Stimulated activated CD8-positive, alpha-beta memory T cell treated with anti-CD3 and anti-CD28 coated beads, Interleukin-12 subunit alpha, Interleukin-12 subunit beta, amount 100 ng/mL, for 24 hours (primary cell): ENCODE measurements around the gene IL1F10.

ENCODE experiments used
- DNase-seq: peaks from one replicate; pipeline ENCODE4 v3.0.0-alpha.2; 2020; ENCODE audit errors: extremely low read depth

The IL1F10 gene

DNA sequence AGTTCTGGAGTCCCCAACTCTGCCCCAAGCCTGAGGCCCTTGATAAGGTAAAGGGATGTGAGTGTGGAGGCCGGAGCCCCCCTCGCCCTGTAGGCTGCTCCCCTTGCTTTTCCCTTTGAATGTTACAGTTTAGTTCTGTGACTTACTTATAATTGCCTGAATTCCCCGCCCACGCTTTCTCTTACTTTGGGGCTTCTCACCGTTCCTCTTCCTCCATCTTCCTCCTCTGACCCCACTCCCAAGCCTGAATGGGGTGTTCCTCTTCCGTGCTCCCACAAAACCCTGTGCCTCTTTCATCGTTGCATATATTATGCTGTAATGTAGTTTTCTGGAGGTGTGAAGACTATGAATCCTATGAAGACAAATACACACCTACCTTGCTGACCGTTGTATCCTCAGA, 44.7 kb downstream of the IL1F10 start:
- DNase-seq = no peak

DNA sequence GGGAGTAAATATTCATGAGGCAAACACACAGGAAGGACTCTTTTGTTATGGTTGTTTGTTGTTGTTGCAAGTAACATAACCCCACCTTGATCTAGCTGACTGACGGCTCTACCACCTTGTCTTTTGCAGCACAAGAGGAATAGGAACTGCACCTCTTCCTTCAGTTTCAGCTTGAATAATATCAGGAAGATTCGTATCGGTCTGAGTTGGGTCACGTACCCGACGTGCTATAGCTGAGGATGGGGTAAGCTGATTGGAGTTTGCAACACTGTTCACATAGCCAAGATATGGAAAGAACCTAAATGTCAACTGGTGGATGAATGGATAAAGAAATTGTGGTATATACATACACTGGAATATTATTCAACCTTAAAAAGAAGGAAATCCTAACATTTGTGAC, 45.1 kb downstream of the IL1F10 start:
- no peak for DNase-seq

DNA sequence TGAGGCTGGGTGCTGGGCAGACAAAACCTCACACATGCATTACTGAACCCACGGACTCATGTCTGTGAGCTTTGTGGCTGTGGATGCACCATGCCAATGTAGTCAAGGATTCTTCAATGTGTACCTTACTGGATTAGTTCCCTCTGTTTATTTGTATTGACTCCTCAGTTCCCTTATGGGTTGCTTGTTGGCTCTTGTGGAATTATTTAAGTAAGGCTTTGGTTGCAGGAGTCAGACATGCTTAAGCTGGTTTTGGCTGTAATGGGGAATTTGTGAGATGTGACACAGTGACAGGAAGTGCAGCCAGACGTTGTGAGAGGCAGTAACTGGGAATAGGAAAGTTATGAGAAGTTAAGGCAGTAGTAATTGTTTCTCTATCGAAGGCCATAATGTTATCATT, 46.0 kb downstream of the IL1F10 start:
- DNase-seq = no peak

DNA sequence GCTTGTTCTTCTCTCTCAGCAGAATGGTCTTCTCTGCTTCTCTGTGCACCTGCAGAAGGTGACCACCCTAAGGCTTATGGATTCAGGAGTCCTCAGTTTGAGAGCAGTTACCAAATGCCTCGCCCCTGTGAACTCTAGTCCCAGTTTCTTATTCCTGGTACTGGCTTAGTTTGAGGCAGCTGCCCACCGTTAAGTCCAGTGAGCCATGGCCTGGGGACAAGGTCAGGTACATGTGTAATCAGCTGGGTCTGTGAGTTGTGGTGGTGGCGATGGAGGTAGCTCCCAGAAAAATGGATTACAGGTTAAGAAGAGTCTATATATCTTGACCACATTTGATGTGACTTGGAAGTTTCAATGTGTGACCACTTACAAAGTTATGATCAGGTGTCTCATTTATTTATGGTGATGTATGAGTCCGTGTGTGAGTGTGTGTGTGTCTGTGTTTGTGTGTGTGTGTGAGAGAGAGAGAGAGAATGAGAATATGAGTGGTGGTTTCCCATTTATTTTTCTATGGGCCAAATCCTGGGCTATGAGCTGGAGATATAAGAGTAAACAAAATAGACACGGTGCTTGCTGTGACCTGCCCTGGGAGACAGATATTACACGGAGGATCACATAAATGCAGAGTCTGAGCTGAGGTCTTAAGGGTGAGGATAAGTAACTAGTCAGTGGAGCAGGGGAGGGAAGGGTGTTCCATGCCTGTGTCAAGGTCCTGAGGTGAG, 46.6 kb downstream of the IL1F10 start:
- DNase-seq = no peak

DNA sequence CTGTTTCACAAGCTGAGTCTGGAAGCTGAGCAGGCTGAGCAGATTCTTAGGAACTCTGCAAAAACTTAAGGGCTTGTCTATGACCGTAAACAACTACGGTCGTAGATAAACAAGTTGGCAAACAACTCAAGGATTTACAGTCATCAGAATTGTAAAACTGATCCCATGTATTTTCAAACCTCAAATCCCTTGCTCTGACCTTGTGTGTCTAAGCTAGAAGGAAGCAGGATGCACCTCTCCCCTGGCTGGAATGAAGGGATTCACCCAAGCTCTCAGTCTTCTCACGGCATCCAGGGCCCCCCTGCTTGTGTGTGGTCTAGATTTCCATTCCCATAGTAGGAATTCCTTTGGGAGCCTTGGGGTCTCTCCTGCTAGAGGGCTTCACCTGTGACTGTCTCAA, 47.2 kb downstream of the IL1F10 start:
- DNase-seq = no peak

DNA sequence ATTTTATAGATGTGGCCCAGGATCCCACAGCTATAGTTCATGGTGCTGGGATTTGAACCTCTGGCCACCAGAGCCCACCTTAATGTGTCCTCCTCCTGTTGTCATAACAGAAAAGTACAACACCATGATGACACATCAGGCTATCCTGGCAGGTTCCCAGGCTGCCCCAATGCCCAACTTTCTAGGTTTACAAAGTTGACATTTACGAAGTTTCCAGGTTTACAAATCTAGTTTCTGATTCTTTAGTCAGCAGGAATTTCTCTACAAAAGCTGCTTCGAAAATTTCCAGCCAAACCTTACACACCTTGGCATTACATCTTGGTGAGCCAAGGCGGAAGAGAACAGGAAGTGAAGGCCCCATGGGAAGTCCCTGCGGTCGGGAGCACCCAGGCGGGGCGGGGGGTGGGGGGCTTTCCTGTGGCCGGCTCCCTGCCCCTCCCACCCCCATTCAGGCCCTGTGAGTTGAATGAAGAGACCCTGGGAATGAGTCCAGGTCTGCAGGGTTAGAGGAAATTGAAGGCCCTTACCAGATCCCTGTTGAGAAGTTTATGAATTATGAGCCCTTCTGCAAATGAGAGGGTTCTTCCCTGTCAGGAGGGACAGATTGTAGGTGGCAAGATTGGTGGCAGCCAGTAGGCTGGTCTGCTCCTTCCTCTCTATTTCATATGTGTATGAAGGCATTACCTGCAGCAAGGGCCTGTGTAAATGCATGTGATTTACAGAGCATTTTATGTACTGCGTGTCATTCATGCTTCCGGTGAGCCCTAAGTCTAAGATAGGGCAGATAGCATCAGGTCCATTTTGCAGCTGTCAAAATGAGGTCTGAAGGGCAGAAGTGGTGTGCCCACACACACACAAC, 48.6 kb downstream of the IL1F10 start:
- no peak for DNase-seq

DNA sequence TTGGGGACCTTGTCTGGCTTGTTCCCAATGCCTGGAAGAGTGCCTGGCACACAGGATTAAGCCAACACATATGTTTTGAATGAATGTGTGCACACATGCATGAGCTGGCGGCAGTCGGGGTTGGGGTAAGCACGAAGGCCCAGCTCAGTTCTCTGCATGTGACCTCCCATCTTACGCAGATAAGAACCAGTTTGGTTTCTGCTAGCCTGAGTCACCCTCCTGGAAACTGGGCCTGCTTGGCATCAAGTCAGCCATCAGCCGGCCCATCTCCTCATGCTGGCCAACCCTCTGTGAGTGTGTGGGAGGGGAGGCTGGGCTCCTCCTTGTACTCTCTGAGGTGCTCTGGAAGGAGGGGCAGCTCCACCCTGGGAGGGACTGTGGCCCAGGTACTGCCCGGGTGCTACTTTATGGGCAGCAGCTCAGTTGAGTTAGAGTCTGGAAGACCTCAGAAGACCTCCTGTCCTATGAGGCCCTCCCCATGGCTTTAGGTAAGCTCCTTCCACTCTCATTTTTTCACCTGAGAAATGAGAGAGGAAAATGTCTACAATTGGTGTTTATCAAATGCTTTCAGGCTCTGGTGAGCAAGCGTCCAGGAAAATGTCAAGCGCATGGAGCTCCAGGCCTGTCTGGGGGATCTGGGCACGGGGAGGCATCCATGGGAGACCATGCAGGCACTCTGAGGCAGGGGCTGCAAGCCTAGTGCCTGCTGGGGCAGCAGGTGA, 49.9 kb downstream of the IL1F10 start:
- no peak for DNase-seq

DNA sequence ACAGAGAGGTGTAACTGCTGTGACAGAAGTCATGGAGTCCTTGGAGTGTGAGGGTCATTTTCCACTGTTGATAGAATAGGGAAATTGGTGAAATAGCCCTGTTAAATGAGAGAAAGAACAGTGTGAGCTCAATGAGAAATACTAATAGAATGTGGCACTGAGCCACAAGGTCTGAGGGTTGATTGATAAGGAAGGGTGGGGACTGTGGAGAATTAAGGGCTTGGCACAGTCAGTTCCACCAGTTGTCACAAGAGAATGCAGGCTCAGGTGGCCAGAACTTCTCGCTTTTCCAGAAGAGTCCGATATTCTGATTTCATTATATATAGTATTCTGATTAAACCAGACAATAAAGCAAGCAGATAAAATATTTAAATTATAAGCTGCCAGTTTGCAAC, 50.5 kb downstream of the IL1F10 start:
- no peak for DNase-seq

DNA sequence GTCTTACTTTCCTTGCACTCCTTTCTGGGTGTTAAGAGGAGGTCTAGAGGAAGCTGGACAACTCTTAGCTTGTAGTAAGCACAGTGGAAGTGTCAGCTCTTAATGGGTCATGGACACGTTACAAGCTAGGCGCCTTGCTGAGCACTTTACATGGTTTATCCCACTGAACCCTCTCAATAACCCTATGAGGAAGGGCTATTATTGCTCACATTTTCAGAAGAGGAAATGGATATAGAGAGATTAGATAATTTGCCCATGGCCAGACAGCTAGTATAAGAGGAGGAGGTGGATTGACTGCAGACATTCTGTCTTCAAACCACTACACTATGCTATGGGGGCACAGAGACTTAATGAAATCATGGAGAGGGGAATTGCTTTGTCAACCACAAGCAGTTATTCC, 51.3 kb downstream of the IL1F10 start:
- no peak for DNase-seq

DNA sequence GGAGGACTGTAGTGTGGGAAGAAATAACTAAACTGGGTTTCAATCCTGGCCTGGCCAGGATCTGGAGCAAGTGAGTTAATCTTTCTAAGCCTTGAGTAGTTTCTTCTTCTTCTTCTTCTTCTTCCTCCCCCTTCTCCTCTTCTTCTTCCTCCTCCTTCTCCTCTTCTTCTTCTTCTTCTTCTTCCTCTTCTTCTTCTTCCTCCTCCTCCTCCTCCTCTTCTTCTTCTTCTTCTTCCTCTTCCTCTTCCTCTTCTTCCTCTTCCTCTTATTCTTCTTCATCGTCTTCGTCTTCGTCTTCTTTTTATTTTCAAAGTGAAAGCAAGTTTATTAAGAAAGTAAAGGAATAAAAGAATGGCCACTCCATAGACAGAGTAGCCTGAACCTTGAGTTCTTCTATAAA, 53.1 kb downstream of the IL1F10 start:
- DNase-seq = no peak

DNA sequence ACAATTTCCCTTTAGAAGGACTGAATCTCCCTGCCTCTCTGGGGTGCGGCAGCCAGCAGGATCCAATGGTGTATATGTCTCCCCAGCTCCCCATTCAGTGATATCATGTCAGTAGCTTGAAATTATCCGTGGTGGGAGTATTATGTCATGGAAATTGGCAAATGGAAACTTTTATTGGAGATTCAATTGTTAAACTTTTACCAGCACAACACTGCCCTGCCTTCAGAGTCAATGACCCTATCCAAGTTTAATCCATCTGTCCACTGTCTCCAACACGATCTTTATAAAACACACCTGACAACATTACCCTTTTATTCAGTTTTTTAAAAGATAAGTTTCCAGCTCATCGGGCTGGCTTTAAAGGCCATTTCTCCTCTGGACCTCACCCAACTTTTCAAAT, 54.6 kb downstream of the IL1F10 start:
- DNase-seq = no peak

DNA sequence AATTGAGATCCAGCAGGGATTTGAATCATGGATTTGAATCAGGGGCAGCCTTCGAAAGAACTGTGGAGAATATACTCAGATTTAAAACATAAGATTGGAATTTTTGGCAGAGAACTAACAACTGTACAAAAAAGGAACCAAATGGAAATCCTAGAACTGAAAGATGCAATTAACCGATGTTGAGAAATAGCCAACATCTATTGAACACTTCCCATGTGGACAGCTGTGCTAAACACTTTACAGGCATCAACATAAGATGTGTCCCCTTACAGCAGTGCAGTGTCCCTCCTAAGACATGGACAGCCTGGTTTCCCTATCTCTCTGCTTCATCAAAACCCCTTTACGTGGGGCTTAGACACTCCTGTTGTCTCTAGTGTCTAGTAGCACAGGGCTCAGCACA, 56.0 kb downstream of the IL1F10 start:
- no peak for DNase-seq

DNA sequence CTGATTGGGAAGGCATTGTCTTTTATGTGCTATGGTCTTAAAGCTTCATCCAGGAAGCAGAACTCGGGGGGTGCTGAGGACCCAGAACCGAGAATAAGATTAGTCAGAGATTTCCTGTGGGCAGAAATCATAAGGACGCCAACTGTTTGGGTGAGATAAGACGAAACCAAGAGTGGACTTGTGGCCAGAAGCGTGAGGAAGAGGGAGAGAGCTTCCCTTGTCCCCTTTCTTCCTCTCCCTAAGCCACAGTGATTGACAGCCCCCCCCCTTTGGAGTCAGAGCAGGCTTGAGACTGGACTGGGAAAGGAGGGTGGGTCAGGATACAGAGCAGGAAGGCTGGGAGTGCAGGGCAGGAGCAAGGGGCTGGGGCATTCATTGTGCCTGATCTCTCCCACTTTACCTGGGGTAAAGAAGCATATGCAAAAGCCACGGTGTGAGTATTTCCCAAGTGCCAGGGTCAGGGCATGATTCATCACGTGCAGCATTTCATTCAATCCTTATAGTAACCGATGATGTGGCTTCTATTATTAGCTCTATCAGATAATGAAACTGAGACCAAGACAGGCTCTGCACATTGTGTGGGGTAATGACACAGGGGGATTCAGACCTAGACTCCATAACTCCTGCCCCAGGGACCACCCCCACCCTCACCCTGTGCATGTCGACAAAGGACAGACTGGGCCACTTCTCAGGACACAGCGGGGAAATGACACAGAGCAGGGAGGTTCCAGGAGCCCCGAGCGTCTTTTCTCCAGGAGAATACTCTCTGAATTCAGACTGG, 56.6 kb downstream of the IL1F10 start:
- no peak for DNase-seq
